NCI-H146 treated with DMSO at 0.1 percent for 48 hours (cell line): Measurements from ENCODE around the gene PRKAR1A.
"Not testable (repeated sequence)": the region's sequence is repeated elsewhere in the genome, so short reads cannot be mapped to it uniquely, and the experiment has no call there.

ENCODE experiments used
- DNase-seq: peaks from one replicate; lab custom pipeline; 2025; ENCODE audit not compliant: unreplicated experiment; lab: John Stamatoyannopoulos, UW

Gene PRKAR1A

GRCh38 chr17:68511254-68511670, 968 bp upstream of the PRKAR1A start:
- no peak for DNase-seq

- DNase-seq, result peak; percentile 93
These were observed 471 bp upstream of the PRKAR1A start for GRCh38 chr17:68511671-68512246.

- DNase-seq, result no peak
These were observed 787 bp downstream of the PRKAR1A start for GRCh38 chr17:68512960-68513474.

GRCh38 chr17:68513932-68514331, 1.7 kb downstream of the PRKAR1A start:
- no peak for DNase-seq

GRCh38 chr17:68514831-68515635, 2.8 kb downstream of the PRKAR1A start:
- no peak for DNase-seq

GRCh38 chr17:68516732-68517131, 4.5 kb downstream of the PRKAR1A start:
- DNase-seq, result no peak

GRCh38 chr17:68517605-68518004, 5.4 kb downstream of the PRKAR1A start:
- DNase-seq, result not testable (repeated sequence)

GRCh38 chr17:68518063-68518815, 6.0 kb downstream of the PRKAR1A start:
- DNase-seq, result no peak

- DNase-seq, result not testable (repeated sequence)
These were observed 6.8 kb downstream of the PRKAR1A start for GRCh38 chr17:68519051-68519450.

- no peak for DNase-seq
These were observed 7.7 kb downstream of the PRKAR1A start for GRCh38 chr17:68519911-68520310.

- no peak for DNase-seq
These were observed 10.0 kb downstream of the PRKAR1A start for GRCh38 chr17:68522266-68522665.

- DNase-seq, result no peak
These were observed 14.3 kb downstream of the PRKAR1A start for GRCh38 chr17:68526548-68526947.

- DNase-seq, result no peak
These were observed 15.1 kb downstream of the PRKAR1A start for GRCh38 chr17:68527314-68527713.

GRCh38 chr17:68531252-68531651, 19.0 kb downstream of the PRKAR1A start:
- DNase-seq, result no peak

GRCh38 chr17:68532826-68533225, 20.6 kb downstream of the PRKAR1A start:
- DNase-seq, result no peak

GRCh38 chr17:68533887-68534694, 21.9 kb downstream of the PRKAR1A start:
- no peak for DNase-seq

- no peak for DNase-seq
These were observed 22.5 kb downstream of the PRKAR1A start for GRCh38 chr17:68534695-68535088.

GRCh38 chr17:68535922-68536321, 23.7 kb downstream of the PRKAR1A start:
- no peak for DNase-seq

GRCh38 chr17:68539548-68540467, 27.6 kb downstream of the PRKAR1A start:
- no peak for DNase-seq

- no peak for DNase-seq
These were observed 28.8 kb downstream of the PRKAR1A start for GRCh38 chr17:68540981-68541380.
